Spleen (tissue), 7 donors: ENCODE data around the gene USP17L28.
"Not testable (repeated sequence)": the region's sequence is repeated elsewhere in the genome, so short reads cannot be mapped to it uniquely, and the experiment has no call there.

ENCODE experiments used
- POLR2A ChIP-seq, 3 donors: fragments of 450-650 bp; IDR thresholded peaks; one replicate each; pipeline ENCODE4 v1.5.1; 2017; ENCODE audit warnings: antibody characterized with exemption in 3 of 3, mild to moderate bottlenecking in 1 of 3
- POLR2AphosphoS5 ChIP-seq, 3 donors: sonication (generic); formaldehyde crosslinking; IDR thresholded peaks; one replicate each; pipeline ENCODE4 v1.5.1; 2017; ENCODE audit warnings: antibody characterized with exemption in 3 of 3
- TF ChIP-seq, protein P1 (sequence below), 11 experiments: fragments of 200-600 bp in 7 of 11; fragments of 450-650 bp in 4 of 11; sonication (generic) in 4 of 11; IDR thresholded peaks in 8 of 11; conservative IDR thresholded peaks in 3 of 11; 1 replicate in 7 of 11; 2 replicates in 4 of 11; pipeline versions ENCODE4 v1.4.0 to v1.8.0; 2016 to 2021; ENCODE audit warnings: antibody characterized with exemption in 11 of 11, inconsistent platforms in 4 of 11, mild to moderate bottlenecking in 1 of 11
- donor health status: DM: no; HTN: no; CAD: no; lungs with moderate emphysema.
- donor health status: DM: no; HTN: no; CAD: no.
- donor health status: DM: no; HTN: no; CAD: no.

DNA sequence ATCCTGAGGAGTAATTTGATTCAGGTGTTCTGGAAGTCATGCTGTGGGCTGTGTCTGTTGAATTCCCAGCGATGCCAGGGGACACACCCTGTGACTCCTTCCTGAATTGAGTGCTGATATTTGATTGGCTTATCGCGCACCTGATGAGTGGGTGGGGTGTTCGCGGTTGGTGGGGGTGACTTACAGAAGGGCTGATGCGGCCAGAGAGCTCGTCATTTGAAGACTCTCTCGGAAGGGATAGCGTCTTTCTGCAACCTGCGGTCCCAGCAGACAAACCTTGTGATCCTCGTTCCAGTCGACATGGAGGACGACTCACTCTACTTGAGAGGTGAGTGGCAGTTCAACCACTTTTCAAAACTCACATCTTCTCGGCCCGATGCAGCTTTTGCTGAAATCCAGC lies 19.1 kb upstream of the USP17L28 start, which contains the start of gene USP17L25:
- TF ChIP-seq, protein P1, sequence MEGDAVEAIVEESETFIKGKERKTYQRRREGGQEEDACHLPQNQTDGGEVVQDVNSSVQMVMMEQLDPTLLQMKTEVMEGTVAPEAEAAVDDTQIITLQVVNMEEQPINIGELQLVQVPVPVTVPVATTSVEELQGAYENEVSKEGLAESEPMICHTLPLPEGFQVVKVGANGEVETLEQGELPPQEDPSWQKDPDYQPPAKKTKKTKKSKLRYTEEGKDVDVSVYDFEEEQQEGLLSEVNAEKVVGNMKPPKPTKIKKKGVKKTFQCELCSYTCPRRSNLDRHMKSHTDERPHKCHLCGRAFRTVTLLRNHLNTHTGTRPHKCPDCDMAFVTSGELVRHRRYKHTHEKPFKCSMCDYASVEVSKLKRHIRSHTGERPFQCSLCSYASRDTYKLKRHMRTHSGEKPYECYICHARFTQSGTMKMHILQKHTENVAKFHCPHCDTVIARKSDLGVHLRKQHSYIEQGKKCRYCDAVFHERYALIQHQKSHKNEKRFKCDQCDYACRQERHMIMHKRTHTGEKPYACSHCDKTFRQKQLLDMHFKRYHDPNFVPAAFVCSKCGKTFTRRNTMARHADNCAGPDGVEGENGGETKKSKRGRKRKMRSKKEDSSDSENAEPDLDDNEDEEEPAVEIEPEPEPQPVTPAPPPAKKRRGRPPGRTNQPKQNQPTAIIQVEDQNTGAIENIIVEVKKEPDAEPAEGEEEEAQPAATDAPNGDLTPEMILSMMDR (IDR thresholded peaks at IDR 0.05 in 8 of 11, conservative IDR thresholded peaks at IDR 0.05 in 3 of 11): not testable (repeated sequence)
- not testable (repeated sequence) for TF ChIP-seq POLR2A, POLR2AphosphoS5 (IDR thresholded peaks at IDR 0.05)
